GM21390 (cell line): ENCODE results near the gene COX18.
A peak's percentile ranks its signal among the peaks of the same experiment; 100 is the strongest.

ENCODE experiments used
- ATAC-seq: cut with Tn5 transposase; IDR thresholded peaks from one replicate; pipeline ENCODE4 v1.9.1; 2021; ENCODE audit not compliant: unreplicated experiment

COX18 gene

DNA sequence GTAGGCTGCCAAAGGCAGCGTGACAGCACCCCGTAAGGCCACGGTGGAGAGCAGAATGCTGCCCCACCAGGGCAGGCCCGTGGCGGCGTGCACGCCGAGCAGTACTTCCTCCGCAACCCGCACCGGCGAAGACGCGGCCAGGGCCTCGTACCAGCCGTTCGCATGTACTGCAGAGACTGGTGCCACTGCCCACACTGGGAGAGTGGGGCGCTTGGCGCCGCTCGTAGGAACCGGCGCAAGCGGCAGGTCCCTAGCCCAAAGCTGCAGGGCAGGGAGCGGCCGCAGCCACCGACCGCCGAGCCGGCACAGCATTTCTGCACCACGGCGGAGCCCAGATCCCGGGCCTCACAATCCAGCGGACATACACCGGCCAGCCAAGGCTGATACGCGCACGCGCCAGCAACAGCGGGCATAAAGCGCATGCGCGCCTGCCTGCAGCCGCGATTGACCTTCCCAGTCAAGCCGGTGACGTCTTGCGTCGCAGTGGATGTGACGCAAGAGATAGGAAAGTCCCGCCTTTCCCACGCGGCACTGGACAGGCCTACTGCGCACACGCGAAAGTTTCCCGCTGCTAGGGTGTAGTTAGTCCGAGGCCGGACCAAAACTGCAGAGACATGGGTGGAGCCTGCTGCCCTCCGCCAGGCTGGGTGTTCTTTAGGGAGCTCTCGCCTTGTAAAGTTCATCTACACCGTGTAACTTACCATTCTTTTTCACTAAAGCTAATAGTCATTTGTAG lies at the start of gene COX18:
Gene COX18 (minus strand): TSS at position 379 of the 736 bp plus-strand sequence. CDS start 67 bp downstream, at position 312.
- peak; percentile 82 for ATAC-seq

DNA sequence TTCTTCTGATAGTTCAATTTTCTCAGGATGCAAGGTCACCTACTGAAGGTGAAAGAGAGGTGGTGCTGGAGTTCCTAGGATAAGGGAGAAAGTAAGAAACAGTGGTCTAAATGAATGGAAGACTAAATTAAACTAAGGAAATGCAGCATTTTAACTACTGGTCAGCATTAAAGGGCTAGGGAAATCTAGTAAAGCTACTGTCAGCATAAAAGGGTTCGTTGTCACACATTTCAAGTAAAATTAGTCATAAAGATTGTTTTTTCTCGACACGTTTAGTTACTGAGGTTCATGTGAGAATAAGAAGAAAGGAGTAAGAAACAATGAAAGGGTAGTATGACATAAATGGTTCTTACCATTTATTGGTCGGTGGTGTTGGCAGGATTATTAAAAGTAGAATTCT lies 40.0 kb upstream of the COX18 start:
- ATAC-seq = no peak

DNA sequence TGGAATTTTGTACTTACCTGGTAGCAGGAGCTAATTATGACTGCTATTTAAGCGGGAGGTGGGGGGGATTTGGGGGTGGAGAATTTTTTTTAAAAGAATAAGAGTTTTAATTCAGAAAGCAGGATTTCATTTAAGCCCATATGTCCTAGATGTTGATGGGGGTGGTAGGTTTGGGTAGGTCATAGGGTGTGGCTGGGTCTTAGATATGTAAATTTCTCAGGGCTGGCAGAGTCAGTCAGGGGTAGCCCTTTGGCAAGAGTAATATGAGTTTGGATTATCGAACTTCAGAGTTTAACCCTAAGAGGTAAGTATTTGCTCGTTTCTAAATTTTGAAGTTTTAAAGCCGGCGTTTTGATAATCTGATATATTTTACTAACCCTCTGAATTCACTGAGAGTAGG lies 35.2 kb upstream of the COX18 start:
- no peak for ATAC-seq

DNA sequence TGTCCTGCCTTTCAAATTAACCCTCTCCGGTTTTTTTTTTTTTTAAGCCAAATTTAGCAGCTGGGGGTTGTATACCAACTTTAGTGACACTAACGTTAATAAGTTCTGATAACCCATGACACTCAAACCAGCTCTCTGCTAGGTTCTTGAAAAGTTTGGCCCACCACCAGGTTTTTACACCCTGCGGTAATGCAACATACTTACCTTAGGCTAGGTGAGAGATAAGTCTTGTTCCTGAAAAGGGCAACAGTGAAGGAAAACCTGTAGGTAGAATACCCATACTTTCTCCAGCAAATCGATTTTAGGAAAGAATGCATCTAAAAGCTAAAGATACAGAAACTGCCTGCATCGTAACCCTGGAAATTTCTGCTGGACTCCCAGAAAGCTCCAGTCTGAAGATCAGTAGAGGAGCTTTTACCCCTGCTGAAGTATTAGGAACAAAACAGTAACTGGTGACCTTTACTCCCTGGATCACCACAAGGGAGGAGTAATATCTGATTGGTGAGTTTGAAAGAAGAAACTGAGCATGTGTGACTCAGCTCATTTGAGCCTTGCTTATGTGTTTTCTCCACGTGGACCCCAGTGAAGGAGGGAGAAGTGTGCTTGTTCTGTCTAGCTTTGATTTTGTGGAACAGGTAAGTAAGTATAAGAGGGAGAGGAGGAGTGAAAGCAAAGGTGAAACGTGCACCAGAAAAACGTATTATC lies 34.4 kb upstream of the COX18 start:
- ATAC-seq = no peak

- no peak for ATAC-seq
Measured at GRCh38 chr4:73099143-73099542, 29.6 kb upstream of the COX18 start.

DNA sequence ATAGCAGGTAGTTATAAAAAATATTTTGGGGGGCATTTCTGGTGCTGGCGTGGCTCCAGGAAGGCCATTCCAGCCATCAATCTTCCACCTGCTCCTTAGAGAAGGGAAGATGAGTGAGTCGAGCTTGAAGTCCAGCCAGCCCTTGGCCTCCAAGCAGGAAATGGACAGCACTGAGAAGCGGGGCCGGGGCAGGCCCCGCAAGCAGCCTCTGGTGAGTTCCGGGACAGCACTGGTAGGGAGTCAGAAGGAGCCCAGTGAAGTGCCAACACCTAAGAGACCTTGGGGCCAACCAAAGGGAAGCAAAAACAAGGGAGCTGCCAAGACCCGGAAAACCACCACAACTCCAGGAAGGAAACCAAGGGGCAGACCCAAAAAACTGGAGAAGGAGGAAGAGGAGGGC lies 29.2 kb upstream of the COX18 start:
- no peak for ATAC-seq

DNA sequence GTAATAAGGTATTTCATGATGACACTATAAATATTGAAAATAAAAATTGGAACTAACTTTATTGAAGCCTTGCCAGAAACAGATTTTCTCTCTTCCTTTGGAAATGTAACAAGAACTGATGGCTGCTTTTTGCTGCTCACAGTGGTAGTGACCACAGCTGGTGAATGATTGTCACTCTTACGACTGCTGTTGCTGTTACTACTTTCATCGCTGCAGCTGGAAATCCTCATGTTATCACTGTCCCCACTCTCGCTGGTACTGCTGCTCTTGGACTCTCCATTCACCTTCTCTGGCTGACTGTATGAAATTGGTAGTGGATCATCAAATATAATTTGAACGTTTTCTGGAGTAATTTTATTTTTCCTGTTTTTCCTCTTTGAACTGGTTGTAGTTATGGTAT lies 28.5 kb upstream of the COX18 start:
- ATAC-seq = no peak

DNA sequence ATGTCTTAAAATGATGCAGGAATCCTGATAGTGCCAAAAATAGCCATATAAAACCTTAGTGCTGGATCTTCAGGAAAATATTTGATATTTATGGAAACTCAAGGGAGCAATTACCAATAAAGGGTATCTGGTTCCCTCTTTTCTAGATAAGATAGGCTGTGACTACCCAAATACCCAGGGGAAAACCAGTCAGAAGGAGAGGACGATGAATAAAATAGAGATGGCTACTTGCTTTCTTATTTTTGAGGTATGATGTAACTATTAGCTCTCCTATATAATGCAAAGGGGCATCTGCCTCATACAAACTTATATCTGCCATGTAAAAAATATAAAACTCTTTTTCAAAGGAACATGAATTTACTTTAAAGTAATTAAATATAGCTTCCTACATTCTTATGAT lies 23.4 kb upstream of the COX18 start:
- ATAC-seq = no peak

DNA sequence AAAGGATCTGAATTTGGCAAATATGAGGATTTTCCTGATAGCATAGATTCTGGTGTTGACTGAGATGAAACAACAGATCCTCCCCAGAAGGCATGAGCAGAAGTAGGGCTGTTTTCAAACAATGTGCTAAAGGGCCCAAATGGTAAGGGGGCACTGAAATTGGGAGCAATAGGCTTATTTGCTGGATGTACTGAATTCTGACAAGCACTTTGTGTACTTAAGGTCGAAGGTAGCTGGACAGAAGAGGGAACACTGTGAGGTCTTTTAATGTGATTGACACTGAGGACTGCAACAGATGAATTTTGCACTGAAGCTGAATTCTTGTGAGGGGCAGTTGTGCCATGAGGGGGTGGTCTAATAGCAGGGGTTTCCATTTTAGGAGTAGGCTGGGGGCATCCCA lies 21.2 kb upstream of the COX18 start:
- no peak for ATAC-seq

DNA sequence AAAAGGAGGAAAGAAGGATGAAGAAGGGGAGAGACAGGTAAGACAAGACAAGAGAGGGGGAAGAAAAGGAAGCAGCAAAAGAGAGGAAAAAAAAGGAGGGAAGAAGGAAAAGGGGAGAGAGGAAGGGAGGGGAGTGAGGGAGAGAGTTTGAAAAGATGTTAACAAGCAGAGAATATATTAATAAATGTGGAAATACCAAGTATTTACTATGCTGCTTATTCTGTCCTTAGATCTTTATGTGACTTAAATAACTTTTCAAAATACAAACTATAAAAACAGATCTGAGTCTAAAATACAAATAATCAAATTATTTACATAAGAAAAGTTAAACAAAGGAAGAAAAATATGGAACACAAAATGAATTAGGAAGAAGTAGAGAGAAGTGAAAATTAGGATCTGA lies 18.4 kb upstream of the COX18 start:
- no peak for ATAC-seq

GRCh38 chr4:73086095-73086868 lies 16.8 kb upstream of the COX18 start:
- no peak for ATAC-seq

DNA sequence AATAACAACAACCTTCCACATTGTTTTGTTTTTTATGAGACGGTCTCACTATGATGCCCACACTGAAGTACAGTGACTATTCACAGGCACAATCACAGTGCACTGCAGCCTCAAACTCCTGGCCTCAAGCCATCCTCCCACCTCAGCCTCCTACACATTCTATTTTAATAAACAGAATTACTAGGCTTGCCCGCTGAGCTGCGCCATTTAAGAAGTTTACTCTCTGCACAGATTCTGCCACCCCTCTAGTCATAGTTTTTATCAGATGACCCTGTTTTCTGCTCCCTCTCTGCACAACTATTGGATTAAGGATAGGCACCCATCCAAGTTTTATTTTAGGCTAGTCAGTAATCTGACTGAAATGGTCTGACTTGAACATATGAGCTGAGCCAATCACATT lies 11.3 kb upstream of the COX18 start:
- ATAC-seq = no peak

GRCh38 chr4:73075832-73076231 lies 6.3 kb upstream of the COX18 start:
- no peak for ATAC-seq

DNA sequence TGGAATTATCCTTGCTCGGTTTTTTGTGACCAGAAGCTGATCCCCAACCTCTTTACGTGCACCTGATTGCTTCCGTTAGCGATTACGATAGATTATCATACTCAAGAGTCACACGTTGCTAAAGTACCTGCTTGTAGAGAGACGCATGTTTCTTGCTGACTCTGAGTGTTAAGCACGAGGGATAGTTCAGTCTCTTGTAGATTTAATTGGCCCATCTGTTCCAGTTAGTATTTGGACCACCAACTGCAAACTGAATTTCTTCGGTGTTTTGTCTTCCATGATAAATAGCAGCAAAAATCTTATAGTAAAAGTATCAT lies 516 bp upstream of the COX18 start:
- ATAC-seq = peak; percentile 8

DNA sequence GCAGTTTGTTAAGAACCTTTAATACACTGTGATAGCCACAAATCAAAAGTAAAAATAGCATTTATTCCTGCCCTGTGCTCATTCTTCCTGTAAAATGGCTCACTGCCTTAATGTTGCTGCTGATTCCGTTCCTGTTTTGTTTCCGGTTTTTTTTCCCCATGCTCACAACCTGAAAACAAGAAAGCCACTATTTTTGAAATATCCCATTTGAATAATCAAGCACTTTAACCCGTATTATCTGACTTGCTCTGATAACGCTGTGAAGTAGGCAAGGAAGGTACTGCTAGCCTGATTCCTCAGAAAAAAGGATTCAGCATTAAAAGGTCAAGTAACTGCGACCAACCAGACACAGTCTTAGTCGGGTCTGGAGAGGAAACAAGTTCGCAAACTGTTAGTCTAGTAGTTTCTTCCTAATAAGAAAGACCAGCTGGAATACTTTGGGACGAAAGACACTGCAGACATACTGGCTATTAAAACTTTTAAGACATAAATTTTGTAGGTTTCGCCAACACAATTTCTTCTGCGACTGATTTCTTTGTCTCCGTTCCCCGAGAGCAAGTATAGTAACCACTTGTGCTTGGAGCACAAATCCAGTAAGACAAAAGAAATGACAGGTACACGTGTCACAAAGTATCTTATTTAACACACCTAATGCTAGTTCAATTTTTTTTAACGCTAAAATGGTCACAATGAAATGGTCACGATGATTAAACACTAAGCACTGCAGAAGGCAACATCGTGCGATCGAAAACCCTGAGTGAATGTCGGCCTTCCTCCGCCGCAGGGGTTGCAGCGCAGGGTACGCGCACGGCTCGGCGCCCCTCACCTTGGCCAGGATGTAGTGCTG lies 802 bp downstream of the COX18 start:
- peak; percentile 6 for ATAC-seq

DNA sequence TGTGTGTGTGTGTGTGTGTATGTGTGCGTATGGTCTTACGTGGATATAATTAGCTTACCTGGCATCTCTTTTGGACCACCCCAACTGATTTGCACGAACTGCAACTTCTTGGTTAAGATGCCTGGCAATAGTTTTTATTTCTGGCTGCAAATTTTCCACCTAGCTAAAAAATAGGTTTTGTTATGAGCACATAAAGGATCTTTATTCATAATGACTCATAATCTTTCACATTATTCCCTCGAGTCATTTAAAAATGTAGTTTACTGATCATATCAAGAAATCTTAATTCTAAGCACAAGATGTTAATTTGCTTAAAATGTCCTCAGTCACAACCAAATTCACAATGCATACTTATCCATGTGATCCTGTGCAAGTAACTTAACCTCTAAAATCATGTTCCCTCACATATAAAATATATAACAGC lies 1.5 kb downstream of the COX18 start:
- ATAC-seq = no peak

DNA sequence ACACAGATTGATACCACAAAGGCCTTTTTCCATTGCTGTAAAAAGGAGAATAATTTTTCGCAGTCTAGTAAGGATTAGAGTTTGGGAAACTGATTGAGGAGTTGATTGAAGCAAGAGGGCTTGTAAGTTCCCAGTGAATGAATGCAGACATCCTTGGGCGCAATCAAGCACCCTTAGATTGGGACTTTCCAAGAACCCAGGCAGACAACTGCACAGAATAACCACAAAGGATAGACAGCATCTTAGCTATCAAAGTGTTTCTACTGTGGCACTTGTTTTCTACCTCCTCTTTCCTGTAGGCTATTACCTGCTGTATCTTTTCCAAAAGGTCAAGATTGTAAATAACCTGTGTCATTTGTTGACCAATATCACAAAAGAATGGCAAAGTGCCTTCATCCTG lies 2.6 kb downstream of the COX18 start:
- ATAC-seq = no peak

DNA sequence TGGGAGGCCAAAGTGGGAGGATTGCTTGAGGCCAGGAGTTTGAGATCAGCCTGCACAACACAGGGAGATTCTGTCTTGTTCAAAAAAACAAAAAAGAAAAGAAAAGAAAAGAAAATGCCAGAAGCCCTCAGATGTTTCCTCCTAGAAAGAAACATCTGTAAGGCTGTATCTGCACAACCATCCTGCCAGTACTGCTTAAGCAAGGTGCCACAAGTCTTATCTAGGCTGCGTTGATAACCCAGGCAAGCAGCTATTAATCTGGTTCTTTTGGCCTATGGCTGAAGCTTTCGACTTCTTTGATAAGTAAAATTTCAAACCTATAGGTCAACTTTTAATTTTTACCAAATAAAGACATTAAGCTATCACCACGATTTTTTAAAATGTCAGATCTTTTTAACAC lies 3.1 kb downstream of the COX18 start:
- ATAC-seq = no peak

DNA sequence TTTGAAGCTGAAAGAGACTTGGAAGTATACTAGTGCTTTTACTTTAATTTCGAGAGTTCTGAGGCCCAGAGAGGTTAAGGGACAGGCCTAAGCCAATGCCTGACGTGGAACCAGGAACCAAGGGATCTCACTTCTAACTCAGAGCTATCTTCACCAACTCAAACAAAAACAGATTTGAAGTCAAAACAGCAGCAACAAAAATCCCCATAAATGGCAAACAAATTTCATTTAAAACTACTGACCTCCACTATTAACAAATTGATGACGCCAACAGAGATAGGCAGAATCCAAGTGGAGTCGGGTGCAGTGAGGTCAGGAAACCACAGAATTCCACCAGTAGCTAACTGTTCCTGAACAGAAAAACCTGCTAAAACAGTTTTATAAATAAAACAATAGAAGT lies 5.0 kb downstream of the COX18 start:
- ATAC-seq = no peak

DNA sequence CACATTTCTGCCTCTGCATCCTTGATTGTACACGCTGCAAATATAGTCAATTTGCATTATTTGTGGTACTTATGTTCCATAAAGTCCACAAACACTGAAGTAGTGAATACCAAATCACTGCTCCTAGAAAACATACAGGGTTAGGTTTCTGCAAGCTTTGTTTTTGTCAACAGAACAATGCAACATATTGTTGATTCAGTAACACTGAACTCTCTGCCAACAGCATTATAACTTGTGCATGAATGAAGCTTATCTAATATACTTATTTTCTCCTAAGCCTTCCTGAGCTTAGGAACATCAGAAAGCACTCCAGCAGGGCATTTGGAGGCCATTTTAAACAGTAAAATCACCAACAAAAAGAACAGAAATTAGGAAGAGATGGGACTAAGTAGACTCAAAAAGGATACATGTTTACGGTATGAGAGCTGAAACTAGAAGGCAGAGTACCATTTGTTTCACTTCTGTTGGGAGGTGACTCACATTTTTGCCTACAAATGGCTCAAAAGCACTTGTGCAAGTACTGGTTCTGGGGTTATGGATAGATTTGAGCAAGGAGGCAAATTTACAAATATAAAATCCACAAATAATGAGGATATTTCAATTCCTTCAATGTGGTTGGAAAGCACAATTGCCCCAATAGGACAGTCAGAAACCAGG lies 14.1 kb downstream of the COX18 start:
- ATAC-seq = peak; percentile 96
